LNCaP clone FGC (cell line): Measurements from ENCODE around the gene RAB4A.

Experiments
- DNase-seq: peaks from one replicate; pipeline ENCODE4 v3.0.0-alpha.2; 2011; ENCODE audit warnings: low read depth
- H3K4me3 ChIP-seq: 2 replicates; pipeline ENCODE4 v1.5.1; 2011; ENCODE audit warnings: mild to moderate bottlenecking, low read depth, low read length, control low read depth
- TF ChIP-seq, protein P1 (sequence below): IDR thresholded peaks from 2 replicates; pipeline ENCODE4 v1.5.1; 2012; ENCODE audit warnings: mild to moderate bottlenecking; ENCODE audit not compliant: control insufficient read depth, insufficient read depth; ENCODE audit errors: extremely low read depth

The RAB4A gene

DNA sequence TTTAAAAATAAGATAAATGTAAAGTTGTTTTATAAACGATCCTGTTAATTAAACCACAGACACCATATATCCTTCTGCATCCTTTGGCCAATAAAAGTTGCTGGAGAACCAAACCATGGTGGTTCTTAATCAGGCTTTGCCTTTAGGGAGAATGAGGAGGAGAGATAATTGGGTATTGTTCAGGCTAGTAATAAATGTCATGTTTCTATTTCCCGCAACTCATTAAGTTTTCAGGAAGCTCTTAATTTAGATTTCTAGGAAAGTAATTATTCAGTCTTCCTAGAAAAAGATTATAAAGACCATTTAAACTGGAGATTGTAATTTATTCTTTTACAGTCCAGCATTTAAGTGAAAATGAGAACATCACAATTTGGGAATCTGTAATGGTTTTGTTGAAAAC, 34.5 kb downstream of the RAB4A start:
- TF ChIP-seq, protein P1, sequence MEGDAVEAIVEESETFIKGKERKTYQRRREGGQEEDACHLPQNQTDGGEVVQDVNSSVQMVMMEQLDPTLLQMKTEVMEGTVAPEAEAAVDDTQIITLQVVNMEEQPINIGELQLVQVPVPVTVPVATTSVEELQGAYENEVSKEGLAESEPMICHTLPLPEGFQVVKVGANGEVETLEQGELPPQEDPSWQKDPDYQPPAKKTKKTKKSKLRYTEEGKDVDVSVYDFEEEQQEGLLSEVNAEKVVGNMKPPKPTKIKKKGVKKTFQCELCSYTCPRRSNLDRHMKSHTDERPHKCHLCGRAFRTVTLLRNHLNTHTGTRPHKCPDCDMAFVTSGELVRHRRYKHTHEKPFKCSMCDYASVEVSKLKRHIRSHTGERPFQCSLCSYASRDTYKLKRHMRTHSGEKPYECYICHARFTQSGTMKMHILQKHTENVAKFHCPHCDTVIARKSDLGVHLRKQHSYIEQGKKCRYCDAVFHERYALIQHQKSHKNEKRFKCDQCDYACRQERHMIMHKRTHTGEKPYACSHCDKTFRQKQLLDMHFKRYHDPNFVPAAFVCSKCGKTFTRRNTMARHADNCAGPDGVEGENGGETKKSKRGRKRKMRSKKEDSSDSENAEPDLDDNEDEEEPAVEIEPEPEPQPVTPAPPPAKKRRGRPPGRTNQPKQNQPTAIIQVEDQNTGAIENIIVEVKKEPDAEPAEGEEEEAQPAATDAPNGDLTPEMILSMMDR, result no peak
- H3K4me3 ChIP-seq, result no peak overlapping the region
- no peak for DNase-seq

DNA sequence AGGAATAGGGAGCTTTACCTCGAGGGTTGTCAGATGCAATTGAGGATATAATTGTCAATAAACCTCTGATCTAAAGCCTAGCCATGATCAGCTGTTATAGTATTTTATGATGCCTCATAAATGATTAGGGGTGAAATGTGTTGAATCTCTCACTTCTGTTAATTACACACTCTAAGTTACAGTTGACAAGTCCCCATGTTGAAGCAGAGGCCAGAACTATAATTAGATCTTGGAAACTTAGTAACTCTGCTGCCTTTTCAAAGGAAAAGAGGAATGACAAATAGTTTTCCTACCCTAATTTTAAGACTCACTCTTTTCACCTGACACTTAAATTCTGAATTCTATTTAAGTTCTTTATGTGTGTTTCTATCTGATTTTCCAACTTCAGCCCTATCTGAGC, 38.2 kb downstream of the RAB4A start:
- no peak for DNase-seq
- TF ChIP-seq, protein P1, result no peak
- no peak overlapping the region for H3K4me3 ChIP-seq

DNA sequence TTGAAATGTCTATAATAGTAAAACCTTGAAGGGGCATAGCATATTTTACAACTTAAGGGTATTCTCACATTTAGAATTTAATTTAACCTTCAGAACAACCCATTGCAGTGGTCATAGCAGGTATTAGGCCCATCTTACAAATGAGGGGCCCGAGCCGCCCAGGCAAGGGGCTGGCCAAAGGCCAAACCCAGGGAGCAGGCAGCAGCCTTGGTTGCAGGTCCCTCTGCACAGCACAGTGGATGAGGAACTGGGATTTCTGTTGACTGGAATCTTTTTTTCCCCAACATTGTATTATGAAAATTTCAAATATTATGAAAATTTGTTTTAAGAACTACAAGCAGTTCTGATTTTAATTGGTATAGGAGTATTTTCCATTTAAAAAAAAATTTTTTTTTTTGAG, 38.8 kb downstream of the RAB4A start:
- DNase-seq, result no peak
- TF ChIP-seq, protein P1, result no peak

DNA sequence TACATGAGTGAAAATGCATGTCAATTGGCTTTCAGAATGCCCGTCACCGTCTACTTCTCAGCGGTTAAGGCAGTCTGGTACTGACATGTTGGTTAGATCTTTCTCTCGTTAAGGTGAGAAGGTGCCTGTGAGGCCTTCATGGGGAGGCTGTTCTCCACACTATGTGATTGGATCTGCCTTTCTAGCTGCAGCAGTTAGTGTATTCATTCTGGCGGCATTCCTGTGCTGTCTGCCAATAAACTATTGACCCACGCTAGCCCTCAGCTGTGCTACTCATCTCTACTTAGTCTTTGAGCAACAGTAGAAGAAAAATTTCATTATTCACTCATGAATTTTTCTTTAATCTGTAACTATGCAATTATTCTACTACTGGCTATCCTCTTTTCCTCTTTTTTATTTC, 39.9 kb downstream of the RAB4A start:
- H3K4me3 ChIP-seq, result no peak overlapping the region
- TF ChIP-seq, protein P1, result no peak
- DNase-seq, result no peak

More for the DNA sequence above, 38.8 kb downstream of the RAB4A start:
- no peak overlapping the region for H3K4me3 ChIP-seq

DNA sequence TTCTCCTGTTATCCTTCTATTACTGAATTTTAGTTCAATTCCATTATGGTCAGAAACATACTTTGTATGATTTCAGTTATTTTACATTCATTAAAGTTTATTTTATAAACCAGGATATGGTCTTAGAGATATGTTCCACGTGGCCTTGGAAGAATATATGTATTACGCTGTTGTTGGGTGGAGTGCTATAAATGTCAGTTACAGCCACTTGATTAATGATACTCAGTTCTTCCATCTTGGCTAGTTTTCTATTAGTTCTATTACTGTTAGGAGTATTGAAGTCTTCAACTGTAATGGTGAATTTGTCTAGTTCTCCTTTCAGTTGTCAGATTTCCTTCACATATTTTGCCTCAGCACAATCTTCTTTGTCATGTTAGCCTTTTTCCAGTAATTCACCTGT, 45.3 kb downstream of the RAB4A start:
- DNase-seq, result no peak
- TF ChIP-seq, protein P1, result no peak
- H3K4me3 ChIP-seq, result no peak overlapping the region

DNA sequence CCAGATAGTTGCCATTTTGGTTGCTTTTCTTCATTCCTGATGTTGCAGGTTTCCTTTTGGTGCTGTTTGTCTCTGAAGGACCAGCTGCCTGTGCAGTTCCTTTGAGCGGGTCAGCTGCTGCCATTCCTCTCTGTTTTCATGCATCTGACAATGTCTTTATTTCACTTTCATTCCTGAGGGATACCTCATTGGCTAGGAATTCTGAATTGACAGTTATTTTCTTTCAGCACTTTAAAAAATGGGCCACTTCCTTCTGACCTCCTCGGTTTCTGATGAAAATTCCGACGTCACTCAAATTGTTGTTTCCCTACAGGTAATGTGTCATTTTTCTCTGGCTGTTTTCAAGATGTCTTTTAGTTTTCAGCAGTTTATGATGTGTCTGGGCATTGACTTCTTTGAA, 47.1 kb downstream of the RAB4A start:
- H3K4me3 ChIP-seq, result no peak overlapping the region
- TF ChIP-seq, protein P1, result no peak
- DNase-seq, result no peak

DNA sequence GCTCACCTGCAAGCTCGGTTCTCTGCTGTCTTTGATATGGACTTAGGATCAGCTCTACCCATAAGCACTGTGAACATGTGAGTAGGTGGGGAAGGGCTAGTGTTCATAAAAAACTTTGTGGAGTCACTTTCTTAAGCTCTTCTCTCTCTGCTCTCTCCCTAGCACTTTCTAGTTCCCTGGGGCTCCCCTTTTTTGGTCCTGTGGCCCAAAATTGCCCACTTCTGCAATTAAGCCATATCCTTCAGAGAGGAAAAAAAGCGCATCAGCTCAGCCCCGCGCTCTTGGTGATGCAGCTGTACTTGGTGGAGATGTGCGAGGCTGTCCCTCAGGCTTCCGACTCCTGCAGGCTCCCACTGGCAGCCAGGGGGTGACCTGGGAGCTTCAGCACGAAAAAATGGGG, 48.6 kb downstream of the RAB4A start:
- no peak overlapping the region for H3K4me3 ChIP-seq
- TF ChIP-seq, protein P1, result no peak
- DNase-seq, result no peak
